Muscle of arm (tissue), 12 donors: ENCODE data around the gene TTR. TPM values are rescaled to one million over a fixed set of nuclear protein-coding genes. Genes with fewer than 3 reads are reported as not detected.

Experiments used
- DNase-seq: peaks from one replicate; pipeline ENCODE4 v3.0.0-alpha.2; 2013
- polyA plus RNA-seq, 12 donors: library from polyadenylated mRNA; unstranded; fragments of 120-200 nt; gene quantifications; one replicate each; pipeline ENCODE4 v1.2.1, GENCODE V29; 2013; ENCODE audit not compliant: insufficient read length in 12 of 12

Gene TTR
- polyA plus RNA-seq, 12 donors: 0.22 to 305 (median 0.60) TPM; not detected in 3

DNA sequence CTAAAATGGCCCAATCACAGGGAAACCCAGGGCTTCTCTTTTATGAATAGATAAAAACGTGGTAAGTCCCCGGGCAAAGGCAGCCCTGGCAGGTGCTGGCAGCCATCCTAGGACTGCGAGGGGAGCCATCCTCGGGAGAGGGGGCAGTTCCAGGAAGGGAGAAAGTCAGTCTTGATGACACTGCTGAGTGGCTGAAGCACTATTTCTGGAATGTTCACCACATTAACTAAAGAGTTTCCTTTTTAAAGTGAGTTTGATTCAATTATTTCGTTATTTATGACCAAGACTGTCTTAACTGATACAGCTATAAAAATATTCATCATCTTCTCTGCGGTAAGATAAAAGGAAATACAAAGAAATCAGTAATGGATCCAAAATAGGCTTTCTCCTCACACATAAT, 20.4 kb downstream of the TTR start:
- no peak for DNase-seq

DNA sequence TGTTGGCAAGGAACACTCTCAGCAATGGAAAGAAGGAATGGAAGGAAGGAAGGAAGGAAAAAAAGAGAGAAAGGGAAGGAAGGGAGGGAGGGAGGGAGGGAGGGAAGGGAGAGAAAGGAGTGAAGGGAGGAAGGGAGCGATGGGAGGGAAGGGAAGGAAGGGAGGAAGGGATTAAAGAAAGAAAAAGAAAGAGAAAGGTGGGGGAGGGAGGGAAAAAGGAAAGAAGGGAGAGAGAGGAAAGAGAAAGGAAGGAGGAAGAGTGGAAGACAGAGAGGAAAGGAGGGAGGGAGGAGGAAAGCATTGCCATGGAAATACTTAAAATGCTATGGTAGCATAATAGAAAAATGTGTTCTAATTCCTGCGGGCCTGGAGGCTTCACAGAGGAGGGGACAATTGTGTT, 22.4 kb downstream of the TTR start:
- DNase-seq: no peak

GRCh38 chr18:31616586-31616985, 24.9 kb downstream of the TTR start:
- no peak for DNase-seq

DNA sequence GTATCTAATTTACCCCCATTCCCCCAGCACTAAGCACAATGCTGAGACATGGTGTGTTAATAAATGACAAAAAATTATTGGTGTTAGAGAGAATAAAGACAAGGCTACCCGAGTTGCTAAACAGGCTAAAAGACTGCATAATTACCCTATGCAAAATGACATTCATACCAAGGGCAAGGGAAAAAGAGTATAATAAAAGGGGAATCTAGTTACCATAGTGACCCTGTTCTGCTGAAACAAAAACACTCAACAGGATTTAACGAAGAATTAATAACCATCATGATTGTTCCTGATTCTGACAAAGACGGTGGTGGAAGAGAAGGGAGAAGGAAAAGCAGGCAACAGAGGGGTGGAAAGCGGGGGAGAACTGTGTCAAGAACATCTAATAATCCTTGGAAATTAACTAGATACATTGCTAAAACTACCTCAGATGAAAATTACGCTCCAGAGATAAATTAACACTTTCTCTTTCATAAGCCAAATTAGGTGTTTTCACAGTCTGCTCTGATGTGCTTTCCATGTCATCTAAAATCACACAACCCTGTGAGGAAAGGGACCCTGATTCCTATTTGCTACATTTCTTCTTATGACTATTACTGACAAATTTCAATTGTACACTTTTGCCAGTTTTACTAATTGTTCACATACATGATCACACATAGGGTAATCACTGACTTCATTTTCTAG, 25.5 kb downstream of the TTR start:
- no peak for DNase-seq

GRCh38 chr18:31618801-31619200, 27.1 kb downstream of the TTR start:
- DNase-seq: no peak

- DNase-seq: no peak
Measured at GRCh38 chr18:31619291-31619690, 27.6 kb downstream of the TTR start.

- DNase-seq: no peak
Measured at GRCh38 chr18:31624892-31625640, 33.4 kb downstream of the TTR start.

DNA sequence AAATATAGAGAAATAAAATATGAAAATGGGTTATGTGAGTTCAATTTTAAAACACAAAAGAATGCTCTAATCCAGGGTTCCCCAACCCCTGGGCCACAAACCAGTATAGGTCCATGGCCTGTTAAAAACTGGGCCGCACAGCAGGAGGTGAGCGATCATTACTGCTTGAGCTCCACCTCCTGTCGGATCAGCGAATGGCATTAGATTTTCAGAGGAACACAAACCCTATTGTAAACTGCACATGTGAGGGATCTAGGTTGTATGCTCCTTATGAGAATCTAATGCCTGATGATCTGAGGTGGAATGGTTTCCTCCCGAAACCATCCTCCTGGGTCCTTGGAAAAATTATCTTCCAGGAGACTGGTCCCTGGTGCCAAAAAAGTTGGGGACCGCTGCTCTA, 34.7 kb downstream of the TTR start:
- no peak for DNase-seq

GRCh38 chr18:31630549-31630948, 38.9 kb downstream of the TTR start:
- no peak for DNase-seq

GRCh38 chr18:31631526-31631925, 39.8 kb downstream of the TTR start:
- no peak for DNase-seq

- DNase-seq: no peak
Measured at GRCh38 chr18:31632356-31632755, 40.7 kb downstream of the TTR start.

GRCh38 chr18:31633392-31634330, 42.0 kb downstream of the TTR start:
- DNase-seq: no peak

DNA sequence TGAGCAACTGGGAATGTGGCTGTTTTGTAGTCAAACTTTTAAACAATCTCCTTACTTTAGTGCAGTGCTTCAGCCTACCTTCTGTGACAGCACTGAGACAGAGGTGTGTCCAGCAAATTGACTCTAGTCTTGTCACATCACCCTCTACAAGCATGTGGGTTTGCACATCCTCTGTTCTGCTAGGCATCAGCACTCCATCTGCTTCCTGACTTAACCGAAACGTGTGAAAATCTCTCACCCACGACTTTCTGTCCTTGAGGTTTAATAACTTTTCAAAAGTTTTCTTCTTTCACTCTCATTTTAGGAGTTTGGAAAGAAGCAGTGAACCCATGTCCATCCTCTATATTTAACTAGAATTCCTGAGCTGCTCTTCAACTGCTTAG, 42.6 kb downstream of the TTR start:
- no peak for DNase-seq

DNA sequence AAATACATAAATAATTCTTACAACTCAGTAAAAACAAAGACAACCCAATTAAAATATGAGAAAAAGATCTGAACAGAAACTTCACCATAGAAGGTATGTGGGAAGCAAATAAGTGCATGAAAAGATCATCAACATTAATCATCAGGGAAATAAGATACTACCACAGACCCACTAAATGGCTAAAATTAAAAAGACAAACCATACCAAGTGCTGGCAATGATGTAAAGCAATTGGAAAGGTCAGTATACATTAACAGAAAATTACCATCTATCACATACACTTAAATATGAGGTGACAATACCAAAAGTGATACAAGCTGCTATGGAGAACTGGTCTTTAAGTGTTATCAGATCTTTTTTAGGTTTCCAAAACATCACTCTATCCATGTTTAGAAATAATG, 44.7 kb downstream of the TTR start:
- DNase-seq: no peak

DNA sequence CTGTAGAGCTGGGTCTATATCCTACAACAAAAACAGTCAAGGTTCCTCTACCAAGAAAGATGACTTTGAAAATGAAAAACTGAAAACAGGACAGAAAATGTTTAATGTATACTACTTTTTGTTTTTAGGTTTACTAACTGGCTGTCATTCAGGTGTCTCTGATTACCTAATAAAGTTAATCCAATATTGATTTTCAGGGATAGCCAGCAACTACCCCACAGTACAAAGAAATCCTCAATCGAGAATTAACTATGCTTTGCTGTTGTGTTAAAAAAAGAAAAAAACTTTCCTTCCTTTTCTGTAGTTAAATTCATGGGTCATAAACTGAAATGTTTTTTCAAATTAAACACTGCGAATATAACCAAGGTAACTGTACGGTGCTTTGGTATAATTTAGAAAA, 45.8 kb downstream of the TTR start:
- DNase-seq: no peak

GRCh38 chr18:31643003-31643402, 51.3 kb downstream of the TTR start:
- DNase-seq: no peak

- no peak for DNase-seq
Measured at GRCh38 chr18:31645411-31645810, 53.7 kb downstream of the TTR start.

- no peak for DNase-seq
Measured at GRCh38 chr18:31646332-31647126, 54.9 kb downstream of the TTR start.

GRCh38 chr18:31647127-31647753, 55.6 kb downstream of the TTR start:
- DNase-seq: peak; percentile 25
